ENCODE measurements around the gene RNF150.
A peak's percentile ranks its signal among the peaks of the same experiment; 100 is the strongest.

RNF150 gene

DNA sequence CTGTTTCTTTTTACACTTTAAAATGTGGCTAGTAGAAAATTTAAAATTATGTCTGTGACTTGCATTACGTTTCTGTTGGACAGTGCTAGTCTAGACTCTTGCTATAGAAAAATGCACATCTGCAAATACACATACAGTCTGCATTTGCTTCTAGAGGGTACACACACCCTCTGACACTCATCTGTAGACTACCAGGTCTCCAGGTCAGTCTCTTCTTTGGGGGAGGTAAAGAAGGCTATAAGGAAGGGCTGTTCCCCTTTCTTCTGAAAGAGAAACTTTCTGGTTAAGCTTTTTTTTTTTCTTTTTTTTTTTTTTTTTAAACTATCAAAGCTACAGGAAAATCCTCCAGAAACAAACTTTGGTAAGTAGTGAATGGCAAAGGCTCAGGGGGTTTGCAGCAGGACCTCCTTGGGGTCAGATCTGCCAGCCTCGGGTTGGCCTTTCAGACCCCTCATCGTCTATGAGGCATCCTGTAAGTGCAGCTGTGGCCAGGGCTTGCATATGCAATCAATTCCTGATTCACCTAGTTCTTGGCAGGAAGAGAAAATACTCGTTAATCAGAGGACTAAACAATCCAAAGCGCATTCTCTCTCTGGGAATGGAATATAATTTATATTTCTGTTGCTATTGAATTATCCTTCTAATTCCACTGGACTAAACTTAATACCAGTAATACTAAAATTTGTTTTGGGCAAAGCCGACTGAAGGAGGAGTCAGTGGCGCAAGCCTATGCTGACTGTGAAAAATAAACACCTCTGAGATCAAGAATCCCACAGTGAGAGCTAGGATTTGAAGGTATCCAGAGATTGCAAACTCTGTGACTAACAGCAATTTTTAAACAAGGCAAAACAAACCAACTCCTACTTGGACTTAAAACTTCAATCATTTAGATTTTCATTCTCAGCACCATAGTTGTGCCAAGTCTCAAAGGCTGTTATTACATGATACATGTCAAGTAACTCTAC lies 267.7 kb downstream of the RNF150 start:
- no peak for DNase-seq (ENCODE audit: low spot score)

DNA sequence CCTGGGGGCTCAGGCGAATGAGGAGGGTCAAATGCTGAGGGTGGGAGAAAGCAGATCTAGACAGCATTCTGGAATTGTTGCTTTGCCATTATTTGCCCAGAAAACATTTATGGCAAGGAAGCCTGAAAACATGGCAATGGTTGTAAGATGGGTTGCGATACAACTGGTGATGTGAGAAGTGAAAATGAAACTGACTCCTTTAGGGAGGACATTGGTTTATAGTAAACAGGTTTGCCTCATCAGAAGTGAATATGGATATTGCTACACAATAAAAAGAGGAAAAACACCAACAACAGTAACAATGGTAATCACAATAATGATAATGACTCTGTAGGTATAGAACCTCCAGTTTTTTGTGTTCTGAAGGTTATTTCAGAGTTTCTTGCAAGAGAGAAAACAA lies 270.1 kb downstream of the RNF150 start:
- DNase-seq (ENCODE audit: low spot score): no peak

GRCh38 chr4:140862177-140862442 lies 271.2 kb downstream of the RNF150 start:
- no peak for DNase-seq (ENCODE audit: low spot score)

DNA sequence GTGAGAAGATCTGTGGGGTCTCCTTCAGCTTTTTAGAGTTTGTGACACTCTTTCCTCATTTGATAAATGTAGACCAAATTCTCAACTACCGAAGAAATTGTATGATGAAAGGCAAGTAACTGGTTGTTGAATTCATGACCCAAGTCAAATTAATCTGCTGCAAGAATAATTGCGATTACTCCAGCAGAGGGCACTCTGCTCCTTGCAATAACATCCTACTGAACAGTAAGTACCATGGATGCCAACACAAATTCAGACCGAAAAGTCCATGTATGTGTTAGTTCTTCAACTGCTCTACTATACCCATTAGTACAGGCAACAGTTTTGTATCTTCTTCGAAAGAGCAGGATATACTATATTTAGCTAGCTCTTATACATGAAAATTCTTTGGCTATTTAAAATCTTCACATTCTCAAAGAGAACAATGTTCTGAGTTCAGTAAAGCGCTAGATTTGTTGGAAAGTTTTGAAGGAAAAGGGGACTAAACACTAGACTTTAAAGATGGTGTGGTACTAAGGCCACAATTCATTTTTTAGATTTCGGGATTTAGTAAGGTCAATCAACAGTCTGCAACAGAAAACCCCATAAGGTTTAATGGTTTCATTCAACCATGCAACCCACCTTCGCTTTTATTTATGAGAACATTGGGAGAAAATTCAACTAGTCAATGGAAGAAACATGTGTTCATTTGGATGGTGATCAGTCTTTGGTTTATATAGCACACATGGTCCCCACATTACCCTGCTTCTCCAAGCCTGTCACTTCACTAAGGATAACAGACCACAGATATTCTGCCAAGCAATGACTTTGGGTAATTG lies 271.7 kb downstream of the RNF150 start:
- peak; percentile 72 for DNase-seq (ENCODE audit: low spot score)

DNA sequence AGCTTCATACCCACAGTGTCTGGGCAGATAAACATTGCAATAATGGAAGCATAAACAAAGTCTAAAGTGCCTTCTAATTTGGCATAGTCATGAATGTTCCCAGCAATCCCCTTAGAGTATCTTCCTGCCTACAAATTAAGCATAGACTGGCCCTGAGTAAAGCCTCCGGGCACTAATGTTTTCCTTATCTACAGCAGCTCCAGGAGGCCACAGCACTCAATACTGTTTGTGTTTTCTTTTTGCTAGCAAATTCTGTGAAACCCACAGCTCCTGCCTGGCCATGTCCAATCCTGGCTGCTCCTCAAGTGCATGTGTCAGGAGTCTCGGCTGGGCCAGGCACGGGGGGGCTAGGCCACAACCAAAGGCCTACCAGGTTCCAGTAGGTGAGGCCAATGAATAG lies 274.4 kb downstream of the RNF150 start:
- no peak for DNase-seq (ENCODE audit: low spot score)

GRCh38 chr4:140857111-140857510 lies 276.2 kb downstream of the RNF150 start:
- DNase-seq (ENCODE audit: low spot score): no peak

DNA sequence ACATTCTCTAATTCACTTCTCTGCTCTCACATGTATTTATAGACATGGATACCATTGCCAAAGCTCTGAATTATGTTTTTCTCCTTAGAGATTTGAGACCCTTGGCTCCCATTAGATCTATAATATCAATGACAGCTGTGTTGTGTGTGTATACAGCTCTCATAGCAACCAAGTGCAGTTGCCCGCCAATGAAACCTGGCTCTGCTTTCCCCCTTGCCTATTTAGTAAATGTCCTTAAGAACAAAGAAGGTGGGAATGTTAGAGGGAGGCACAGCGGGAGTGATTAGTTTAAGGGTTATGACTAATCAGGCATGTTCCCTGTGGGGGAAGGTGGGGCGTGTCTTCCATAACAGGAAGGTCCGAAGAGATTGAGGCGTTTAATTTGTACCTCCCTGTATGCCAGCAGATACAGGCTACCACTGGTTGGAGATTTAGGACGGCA lies 276.6 kb downstream of the RNF150 start:
- DNase-seq (ENCODE audit: low spot score): peak; percentile 60

GRCh38 chr4:140854168-140854567 lies 279.1 kb downstream of the RNF150 start:
- DNase-seq (ENCODE audit: low spot score): no peak

DNA sequence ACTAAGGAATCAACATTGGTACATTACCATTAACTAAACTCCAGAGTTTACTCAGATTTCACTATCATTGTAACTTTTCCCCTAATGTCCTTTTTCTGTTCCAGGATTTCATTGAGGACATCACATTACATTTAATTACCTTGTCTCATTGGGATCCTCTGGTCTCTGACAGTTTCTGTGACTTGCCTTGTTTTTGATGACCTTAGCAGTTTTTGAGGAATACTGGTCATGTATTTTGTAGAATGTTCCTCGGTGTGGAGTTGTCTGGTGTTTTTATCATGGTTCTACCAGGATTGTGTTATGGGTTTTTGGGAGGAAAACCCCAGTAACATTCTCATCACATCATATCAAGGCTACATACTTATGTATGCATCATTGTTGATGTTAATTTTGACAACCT lies 281.5 kb downstream of the RNF150 start:
- no peak for DNase-seq (ENCODE audit: low spot score)

- DNase-seq (ENCODE audit: low spot score): peak; percentile 75
Observed at GRCh38 chr4:140851032-140851636, 282.1 kb downstream of the RNF150 start.

GRCh38 chr4:140849526-140849925 lies 283.7 kb downstream of the RNF150 start:
- no peak for DNase-seq (ENCODE audit: low spot score)

GRCh38 chr4:140846736-140847135 lies 286.5 kb downstream of the RNF150 start:
- DNase-seq (ENCODE audit: low spot score): no peak

DNA sequence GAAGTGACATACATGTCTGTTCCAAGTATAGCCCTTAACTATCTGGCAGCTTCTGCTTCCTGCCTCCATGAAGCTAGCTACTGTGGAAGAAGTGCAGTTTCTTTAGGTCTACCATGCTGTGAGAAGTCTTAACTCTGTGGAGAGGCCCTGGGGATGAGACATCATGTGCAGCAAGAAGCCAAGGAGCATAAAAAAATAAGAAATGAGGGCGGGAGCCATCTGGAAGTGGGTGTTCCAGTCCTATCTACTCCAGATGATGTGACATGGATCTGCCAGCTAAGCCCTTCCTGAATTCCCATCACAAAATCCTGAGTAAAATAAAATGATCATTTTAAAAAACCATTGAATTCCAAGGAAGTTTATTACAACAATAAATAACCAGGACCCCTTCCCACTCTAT lies 289.2 kb downstream of the RNF150 start:
- no peak for DNase-seq (ENCODE audit: low spot score)

DNA sequence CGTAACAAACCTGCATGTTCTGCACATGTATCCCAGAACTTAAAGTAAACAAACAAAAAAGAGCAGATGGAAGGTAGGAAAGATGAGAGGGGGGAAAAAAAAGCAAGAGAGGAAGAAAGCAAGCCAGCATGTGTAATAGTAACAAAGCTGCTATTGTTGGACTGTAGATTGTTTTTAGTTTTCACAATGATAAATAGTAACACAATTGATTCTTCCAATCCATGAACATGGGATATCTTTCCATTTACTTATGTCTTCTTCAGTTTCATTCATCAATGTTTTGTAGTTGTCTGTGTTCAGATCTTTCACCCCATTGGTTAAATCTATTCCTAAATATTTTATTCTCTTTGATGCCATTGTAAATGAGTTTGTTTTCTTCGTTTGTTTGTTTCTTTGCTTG lies 292.1 kb downstream of the RNF150 start:
- DNase-seq (ENCODE audit: low spot score): no peak

DNA sequence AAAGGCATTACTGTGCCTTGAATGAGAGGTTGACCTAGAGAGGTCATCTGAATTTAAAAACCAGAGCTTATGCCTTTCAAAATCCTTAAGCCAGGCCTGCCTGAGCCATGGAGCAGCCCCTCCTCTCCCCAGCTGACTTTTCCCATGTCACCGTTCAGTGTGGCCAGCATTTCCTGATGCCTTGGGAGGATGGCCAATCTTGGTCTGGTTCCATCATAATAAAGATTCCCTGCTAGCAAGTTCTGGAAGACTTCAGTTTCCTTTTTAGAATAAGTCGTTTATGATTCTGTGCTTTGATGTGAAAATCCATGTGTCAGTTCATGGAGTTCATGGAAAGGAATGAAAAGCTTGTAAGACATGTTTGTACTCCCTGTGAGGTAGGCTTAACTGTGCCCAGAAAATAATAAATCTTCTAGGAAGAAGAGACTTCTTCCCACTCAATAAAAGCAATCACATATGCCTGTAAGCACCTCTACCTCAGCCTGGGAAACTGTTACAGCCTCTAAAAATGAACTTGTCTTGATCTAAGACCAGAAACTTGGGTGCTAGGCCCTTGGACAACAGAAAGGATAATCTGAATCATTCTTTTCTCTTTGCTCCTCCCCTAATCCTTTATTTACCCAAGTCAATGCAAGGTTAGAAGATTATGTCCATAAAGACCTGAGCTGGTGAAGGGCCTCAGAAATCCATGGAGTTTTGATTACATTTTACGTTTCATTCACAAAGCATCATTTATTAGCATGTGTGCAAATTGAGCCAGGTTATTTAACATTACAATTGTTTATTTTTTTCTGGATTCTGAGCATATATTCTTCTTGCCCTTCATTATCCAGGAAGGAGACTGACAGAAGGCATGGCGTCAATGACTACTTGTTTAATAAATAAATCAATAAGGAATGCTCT lies 293.1 kb downstream of the RNF150 start:
- DNase-seq (ENCODE audit: low spot score): no peak

DNA sequence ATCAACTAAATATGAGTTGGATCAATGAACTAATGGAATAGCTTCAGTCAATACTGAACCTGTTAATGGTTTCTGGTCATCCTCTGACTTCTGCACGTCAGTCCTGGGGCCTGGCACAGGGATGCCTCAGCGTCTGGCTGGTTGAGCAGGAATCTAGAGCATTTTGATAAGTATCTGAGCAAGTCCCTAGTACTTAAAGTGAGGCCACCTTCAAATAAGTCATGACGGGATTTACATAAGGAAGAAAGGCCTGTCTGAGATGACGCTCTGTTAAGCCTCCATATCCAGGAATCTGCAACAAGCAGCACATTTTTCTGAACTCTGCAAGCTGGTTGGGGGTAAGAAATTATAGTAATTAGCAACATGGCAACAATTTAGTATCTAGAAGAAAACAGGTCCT lies 293.9 kb downstream of the RNF150 start:
- no peak for DNase-seq (ENCODE audit: low spot score)

- DNase-seq (ENCODE audit: low spot score): no peak
Observed at GRCh38 chr4:140837736-140838135, 295.5 kb downstream of the RNF150 start.

- DNase-seq (ENCODE audit: low spot score): no peak
Observed at GRCh38 chr4:140834839-140835495, 298.3 kb downstream of the RNF150 start.

DNA sequence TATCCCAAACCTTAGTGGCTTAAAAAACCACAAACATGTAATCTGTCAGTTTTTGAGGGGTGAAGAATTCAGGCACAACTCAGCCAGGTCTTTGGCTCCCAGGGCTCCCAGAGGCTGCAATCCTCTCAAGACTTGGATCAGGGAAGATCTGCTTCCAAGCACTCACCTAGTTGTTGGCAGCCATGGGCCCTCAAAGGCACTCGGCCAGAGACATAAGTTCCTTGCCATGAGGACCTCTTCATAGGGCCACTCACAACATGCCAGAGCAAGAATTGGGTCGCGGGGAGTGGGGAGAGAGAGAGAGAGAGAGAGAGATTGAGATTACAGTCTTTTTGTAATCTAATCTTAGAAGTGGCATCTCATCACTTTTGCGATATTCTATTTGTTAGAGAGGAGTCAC lies 300.0 kb downstream of the RNF150 start:
- DNase-seq (ENCODE audit: low spot score): no peak

DNA sequence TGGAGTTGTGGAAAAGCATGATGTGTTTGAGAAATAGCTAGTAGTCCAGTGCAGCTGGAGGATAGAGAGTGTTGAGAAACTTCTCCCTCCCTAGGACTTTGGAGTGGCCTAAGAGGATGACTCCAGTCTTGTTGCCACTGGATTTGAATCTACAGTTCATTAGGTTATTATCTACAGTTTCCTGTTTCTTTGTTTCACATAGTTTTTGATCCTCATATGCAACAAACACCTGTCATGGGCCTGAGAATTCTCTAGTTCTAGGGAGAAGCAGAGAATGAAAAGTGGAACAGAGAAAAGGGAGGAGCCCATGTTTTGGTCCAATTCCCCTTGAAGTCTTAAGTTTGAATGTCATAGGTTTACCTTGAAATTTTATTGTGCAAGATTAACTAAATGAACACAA lies 303.4 kb downstream of the RNF150 start:
- no peak for DNase-seq (ENCODE audit: low spot score)

GRCh38 chr4:140826701-140827027 lies 306.6 kb downstream of the RNF150 start:
- no peak for DNase-seq (ENCODE audit: low spot score)

All from GM03348 (cell line).